Activated naive CD4-positive, alpha-beta T cell treated with anti-CD3 and anti-CD28 coated beads, Interleukin-2, amount 10 ng/mL, durations not matched to agents 7 days and 5 days (primary cell): Measurements from ENCODE around the gene IMMP2L.
"Not testable (repeated sequence)": the region's sequence is repeated elsewhere in the genome, so short reads cannot be mapped to it uniquely, and the experiment has no call there.

ENCODE experiments used
- CTCF ChIA-PET: fragments of 350-600 bp; sonication (Branson Sonifier 250); formaldehyde crosslinking; loops from one replicate; lab custom pipeline; 2021; ENCODE audit warnings: antibody characterized with exemption; lab: Charles Lee
- DNase-seq: peaks from one replicate; pipeline ENCODE4 v3.0.0-alpha.2; 2020
- H3K27ac Mint-ChIP-seq: one replicate; pipeline ENCODE4 v1.8.0; 2021; ENCODE audit warnings: mild to moderate bottlenecking, moderate library complexity, mixed read lengths
- H3K27me3 Mint-ChIP-seq: one replicate; pipeline ENCODE4 v1.8.0; 2021; ENCODE audit warnings: mild to moderate bottlenecking, mixed read lengths
- H3K36me3 Mint-ChIP-seq: one replicate; pipeline ENCODE4 v1.8.0; 2021; ENCODE audit warnings: mixed read lengths
- H3K4me1 Mint-ChIP-seq: one replicate; pipeline ENCODE4 v1.8.0; 2021; ENCODE audit warnings: mixed read lengths
- H3K4me3 Mint-ChIP-seq: one replicate; pipeline ENCODE4 v1.8.0; 2021; ENCODE audit warnings: mild to moderate bottlenecking, moderate library complexity, mixed read lengths
- H3K9me3 Mint-ChIP-seq: one replicate; pipeline ENCODE4 v1.8.0; 2021; ENCODE audit warnings: mixed read lengths

The IMMP2L gene

DNA sequence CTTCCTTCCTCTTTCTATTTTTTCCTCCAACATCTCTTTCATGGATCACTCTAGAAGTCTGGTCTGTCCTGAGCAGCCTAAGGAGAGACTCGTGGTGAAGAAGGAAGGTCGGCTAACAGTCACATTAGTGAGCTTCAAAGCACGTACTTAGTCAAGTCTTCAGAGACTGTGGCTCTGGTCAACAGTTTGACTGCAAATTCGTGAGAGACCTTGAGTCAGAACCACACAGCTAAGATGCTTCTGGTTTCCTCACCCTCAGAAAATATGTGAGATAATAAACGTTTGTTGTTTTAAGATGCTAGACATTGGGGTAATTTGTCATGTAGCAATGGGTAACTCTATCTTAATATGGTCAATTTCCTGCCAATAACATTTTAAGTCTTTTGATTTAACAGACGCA lies 597.5 kb downstream of the IMMP2L start:
- CTCF ChIA-PET = no interaction called here
- Mint-ChIP-seq H3K4me1 (peaks cover 9% of the 10 kb centered on the region), H3K4me3 (no peak overlapping the region), H3K9me3 (peaks cover 1% of the 10 kb centered on the region), H3K36me3 (peaks cover 19% of the 10 kb centered on the region), H3K27me3 (peaks cover 4% of the 10 kb centered on the region), H3K27ac (no peak overlapping the region)
- no peak for DNase-seq

DNA sequence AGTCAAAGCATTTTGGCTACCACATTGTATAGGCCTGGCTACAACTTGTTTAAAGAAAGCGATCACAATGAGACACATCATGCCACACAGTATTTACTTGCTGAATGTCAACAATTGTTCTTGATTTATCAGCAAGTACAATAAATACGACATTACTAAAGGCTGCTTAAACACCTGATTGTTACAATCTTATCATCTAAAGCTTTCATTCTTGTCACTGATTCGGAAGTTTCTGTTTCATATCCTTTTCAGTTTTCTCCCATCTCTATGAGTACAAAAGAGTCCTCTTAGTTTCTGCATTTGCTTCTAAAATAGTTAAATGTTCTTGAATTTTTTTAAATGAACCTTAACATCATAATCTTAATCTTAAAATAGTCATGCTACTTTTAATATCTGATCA lies 599.5 kb downstream of the IMMP2L start:
- DNase-seq = no peak
- CTCF ChIA-PET = no interaction called here
- Mint-ChIP-seq H3K4me3 (no peak overlapping the region), H3K27ac (no peak overlapping the region), H3K36me3 (peaks cover 18% of the 10 kb centered on the region), H3K9me3 (peaks cover 6% of the 10 kb centered on the region), H3K27me3 (peaks cover 4% of the 10 kb centered on the region), H3K4me1 (peaks cover 9% of the 10 kb centered on the region)

DNA sequence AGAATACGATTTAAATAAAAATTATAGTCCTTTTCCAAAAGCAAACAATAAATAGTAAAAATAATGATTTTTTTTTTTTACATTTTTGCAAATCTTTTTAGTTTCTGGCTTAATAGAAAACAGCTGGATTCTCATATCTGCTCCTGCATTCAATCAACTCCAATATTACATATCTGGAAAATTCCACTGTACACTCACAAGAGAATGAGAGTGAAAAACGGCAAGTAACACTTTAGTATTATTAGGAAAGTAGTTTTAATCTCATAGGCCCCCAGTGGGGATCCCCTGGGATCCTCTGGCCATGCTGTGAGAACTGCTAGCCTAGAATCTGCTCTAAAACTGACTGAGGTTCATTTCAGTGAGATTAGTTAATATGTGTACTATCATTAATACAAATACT lies 599.9 kb downstream of the IMMP2L start:
- no peak overlapping the region for H3K27ac Mint-ChIP-seq
- CTCF ChIA-PET = no interaction called here
- no peak overlapping the region for H3K4me3 Mint-ChIP-seq
- DNase-seq = no peak
- peaks cover 9% of the 10 kb centered on the region for H3K4me1 Mint-ChIP-seq
- H3K36me3 Mint-ChIP-seq = peaks cover 23% of the 10 kb centered on the region
- peaks cover 4% of the 10 kb centered on the region for H3K27me3 Mint-ChIP-seq
- peaks cover 10% of the 10 kb centered on the region for H3K9me3 Mint-ChIP-seq

DNA sequence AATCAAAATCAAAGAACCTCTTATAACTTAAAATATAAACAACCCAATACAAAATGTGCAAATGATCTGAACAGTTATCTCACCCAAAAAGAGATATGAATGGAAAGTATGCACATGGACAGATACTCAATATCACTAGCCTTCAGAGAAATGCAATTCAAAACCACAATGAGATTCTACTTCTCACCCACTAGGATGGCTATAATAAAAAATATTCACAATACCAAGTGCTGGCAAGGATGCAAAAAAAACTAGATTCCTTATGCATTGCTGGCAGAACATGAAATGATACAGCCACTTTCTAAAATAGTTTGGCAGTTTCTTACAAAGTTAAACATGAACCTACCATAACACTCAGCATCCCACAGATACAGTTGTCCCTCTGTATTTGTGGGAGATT lies 601.5 kb downstream of the IMMP2L start:
- no peak for DNase-seq
- Mint-ChIP-seq H3K27me3 (peaks cover 4% of the 10 kb centered on the region), H3K9me3 (peaks cover 12% of the 10 kb centered on the region), H3K27ac (no peak overlapping the region), H3K4me3 (no peak overlapping the region), H3K36me3 (peaks cover 26% of the 10 kb centered on the region), H3K4me1 (peaks cover 9% of the 10 kb centered on the region)
- CTCF ChIA-PET = no interaction called here

DNA sequence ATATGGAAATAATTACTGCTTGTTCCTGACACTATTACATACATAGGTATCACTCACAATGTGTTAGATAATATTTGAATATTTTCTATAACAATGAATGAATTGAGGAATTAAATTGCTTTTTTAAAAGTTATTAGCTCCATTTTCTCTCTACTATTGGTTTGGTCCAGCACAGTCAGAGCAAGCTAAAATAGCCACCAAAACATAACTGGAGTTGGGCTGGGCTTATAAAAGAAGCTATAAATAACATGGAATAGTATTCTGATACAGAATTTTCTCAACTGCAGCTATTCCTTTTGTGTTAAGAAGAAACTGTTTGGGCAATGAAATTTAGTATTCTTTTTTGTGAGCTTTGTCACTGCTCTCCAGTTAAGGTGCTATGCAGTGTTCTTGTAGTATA lies 614.0 kb downstream of the IMMP2L start:
- no peak overlapping the region for H3K27ac Mint-ChIP-seq
- no peaks in the 10 kb centered on the region for H3K27me3 Mint-ChIP-seq
- peaks cover 10% of the 10 kb centered on the region for H3K9me3 Mint-ChIP-seq
- DNase-seq = no peak
- peaks cover 2% of the 10 kb centered on the region for H3K36me3 Mint-ChIP-seq
- H3K4me1 Mint-ChIP-seq = no peaks in the 10 kb centered on the region
- CTCF ChIA-PET = interaction anchor here (1.3 kb wide), 1 partner anchor 9 kb away, joined by 3 read pairs; no protein-coding TSS in a partner anchor
- no peak overlapping the region for H3K4me3 Mint-ChIP-seq

GRCh38 chr7:110947408-110947807 lies 614.9 kb downstream of the IMMP2L start:
- CTCF ChIA-PET = interaction anchor here (1.3 kb wide), 1 partner anchor 8 kb away, joined by 3 read pairs; no protein-coding TSS in a partner anchor
- H3K27ac Mint-ChIP-seq = no peak overlapping the region

DNA sequence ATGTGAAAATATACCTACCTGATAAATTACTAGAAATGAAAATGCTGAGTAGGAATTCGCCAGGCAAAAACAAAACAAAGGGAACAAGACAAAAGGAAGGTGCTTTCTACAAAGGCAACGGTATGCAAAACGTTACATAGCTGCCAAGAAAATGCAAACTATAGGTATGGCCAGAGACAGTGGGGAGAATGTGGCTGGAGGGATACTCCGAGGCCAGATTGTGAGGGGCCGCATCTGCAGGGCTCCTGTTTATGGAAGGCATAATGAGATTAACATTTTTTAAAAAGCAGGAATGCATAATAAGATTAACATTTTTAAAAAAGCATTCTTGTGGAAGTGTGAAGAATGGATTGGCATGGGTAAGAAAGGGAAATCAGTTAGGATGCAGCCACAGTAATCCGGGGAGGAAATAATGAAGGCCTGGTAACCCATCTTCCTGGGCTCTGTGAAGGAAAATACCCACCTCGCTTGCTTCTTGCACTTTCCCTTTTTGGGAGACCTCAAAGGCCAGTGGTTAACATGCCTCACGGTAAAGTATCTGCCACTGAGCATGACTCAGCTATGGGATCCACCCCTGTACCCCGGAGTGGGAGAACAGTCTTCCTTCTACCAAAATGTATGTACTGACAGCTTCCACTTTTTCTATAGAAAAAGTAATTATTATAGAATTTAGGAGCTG lies 617.2 kb downstream of the IMMP2L start:
- Mint-ChIP-seq H3K9me3 (peaks cover 7% of the 10 kb centered on the region), H3K36me3 (no peaks in the 10 kb centered on the region), H3K27ac (no peak overlapping the region), H3K27me3 (no peaks in the 10 kb centered on the region), H3K4me3 (no peak overlapping the region), H3K4me1 (peaks cover 6% of the 10 kb centered on the region)
- CTCF ChIA-PET = no interaction called here
- DNase-seq = no peak

More at GRCh38 chr7:110947408-110947807, 614.9 kb downstream of the IMMP2L start:
- DNase-seq = no peak
- H3K4me1 Mint-ChIP-seq = no peaks in the 10 kb centered on the region
- H3K9me3 Mint-ChIP-seq = peaks cover 7% of the 10 kb centered on the region
- no peaks in the 10 kb centered on the region for H3K36me3 Mint-ChIP-seq
- H3K27me3 Mint-ChIP-seq = no peaks in the 10 kb centered on the region
- H3K4me3 Mint-ChIP-seq = no peak overlapping the region

DNA sequence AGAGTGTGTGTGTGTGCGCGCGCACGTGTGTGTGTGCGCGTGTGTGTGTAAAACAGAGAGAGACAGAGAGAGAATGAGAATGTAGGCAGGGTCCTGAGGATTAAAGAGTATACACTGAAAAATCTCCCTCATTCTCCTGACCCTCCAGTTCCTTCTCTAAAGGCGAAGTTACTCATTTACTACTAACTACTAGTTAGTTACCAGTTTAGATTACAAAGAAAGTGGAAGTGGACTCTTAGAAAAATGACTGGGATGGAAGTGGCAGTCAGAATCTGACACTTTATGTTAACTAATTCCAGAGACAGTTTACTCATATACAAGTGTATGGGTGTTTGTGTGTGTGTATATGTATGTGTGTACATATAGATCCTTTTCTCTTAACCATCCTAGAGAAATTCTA lies 617.8 kb downstream of the IMMP2L start:
- Mint-ChIP-seq H3K9me3 (peaks cover 7% of the 10 kb centered on the region), H3K4me1 (peaks cover 6% of the 10 kb centered on the region), H3K36me3 (no peaks in the 10 kb centered on the region), H3K27ac (no peak overlapping the region), H3K27me3 (no peaks in the 10 kb centered on the region), H3K4me3 (no peak overlapping the region)
- CTCF ChIA-PET = no interaction called here
- no peak for DNase-seq

DNA sequence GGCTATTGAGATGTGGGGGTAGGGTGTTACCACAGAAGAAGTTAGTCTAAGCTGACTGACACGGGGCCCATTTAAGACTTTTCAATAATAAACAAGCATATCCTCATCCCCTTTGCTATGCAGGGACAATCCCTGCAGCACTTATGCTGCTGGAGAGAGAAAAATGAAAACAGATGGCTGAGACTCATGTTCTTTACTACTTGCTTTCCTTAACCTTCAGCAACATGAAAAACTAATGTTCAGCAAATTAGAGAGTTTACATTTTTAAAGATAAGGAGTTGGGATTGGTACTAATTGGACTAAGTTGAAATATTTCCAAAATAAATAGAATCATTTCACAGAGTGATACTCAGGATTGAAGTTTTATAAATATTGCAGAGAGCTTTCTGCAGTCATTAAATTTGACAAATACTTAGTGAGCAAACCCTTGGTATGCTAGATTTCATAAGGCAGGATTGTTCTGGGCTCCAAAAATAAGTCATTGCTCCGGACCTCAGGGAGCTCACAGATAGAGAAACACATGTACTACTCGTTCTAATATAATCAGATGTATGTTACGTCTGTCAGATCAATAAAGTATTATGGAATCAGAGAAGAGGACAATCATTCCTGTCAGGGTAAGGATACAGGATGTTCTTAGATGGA lies 618.5 kb downstream of the IMMP2L start:
- no peak for DNase-seq
- Mint-ChIP-seq H3K9me3 (peaks cover 3% of the 10 kb centered on the region), H3K4me1 (peaks cover 6% of the 10 kb centered on the region), H3K36me3 (no peaks in the 10 kb centered on the region), H3K4me3 (no peak overlapping the region), H3K27ac (no peak overlapping the region), H3K27me3 (no peaks in the 10 kb centered on the region)
- CTCF ChIA-PET = no interaction called here

- Mint-ChIP-seq H3K4me1 (peaks cover 8% of the 10 kb centered on the region), H3K27me3 (no peaks in the 10 kb centered on the region), H3K4me3 (no peak overlapping the region), H3K27ac (no peak overlapping the region), H3K36me3 (peaks cover 7% of the 10 kb centered on the region), H3K9me3 (peaks cover 7% of the 10 kb centered on the region)
- DNase-seq = no peak
- CTCF ChIA-PET = no interaction called here
Measured at GRCh38 chr7:110941385-110941784, 620.9 kb downstream of the IMMP2L start.

- peaks cover 9% of the 10 kb centered on the region for H3K9me3 Mint-ChIP-seq
- CTCF ChIA-PET = no interaction called here
- no peak overlapping the region for H3K4me3 Mint-ChIP-seq
- H3K27me3 Mint-ChIP-seq = no peaks in the 10 kb centered on the region
- no peak overlapping the region for H3K27ac Mint-ChIP-seq
- peaks cover 8% of the 10 kb centered on the region for H3K4me1 Mint-ChIP-seq
- peaks cover 8% of the 10 kb centered on the region for H3K36me3 Mint-ChIP-seq
- DNase-seq = no peak
Measured at GRCh38 chr7:110940756-110941155, 621.5 kb downstream of the IMMP2L start.

- peaks cover 25% of the 10 kb centered on the region for H3K36me3 Mint-ChIP-seq
- no peak overlapping the region for H3K27ac Mint-ChIP-seq
- H3K9me3 Mint-ChIP-seq = peaks cover 26% of the 10 kb centered on the region
- CTCF ChIA-PET = no interaction called here
- H3K27me3 Mint-ChIP-seq = no peaks in the 10 kb centered on the region
- DNase-seq = no peak
- H3K4me3 Mint-ChIP-seq = no peak overlapping the region
- H3K4me1 Mint-ChIP-seq = peaks cover 8% of the 10 kb centered on the region
Measured at GRCh38 chr7:110938165-110938564, 624.1 kb downstream of the IMMP2L start.

DNA sequence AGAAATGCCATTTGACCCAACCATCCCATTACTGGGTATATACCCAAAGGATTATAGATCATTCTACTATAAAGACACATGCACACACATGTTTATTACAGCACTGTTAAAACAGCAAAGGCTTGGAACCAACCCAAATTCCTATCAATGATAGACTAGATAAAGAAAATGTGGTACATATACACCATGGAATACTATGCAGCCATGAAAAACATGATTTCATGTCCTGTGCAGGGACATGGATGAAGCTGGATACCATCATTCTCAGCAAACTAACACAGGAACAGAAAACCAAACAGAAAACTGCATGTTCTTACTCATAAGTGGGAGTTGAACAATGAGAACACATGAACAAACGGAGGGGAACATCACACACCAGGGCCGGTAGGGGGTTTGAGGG lies 625.6 kb downstream of the IMMP2L start:
- DNase-seq, H3K4me3 Mint-ChIP-seq, H3K27ac Mint-ChIP-seq, H3K4me1 Mint-ChIP-seq, CTCF ChIA-PET, H3K27me3 Mint-ChIP-seq: not testable (repeated sequence)
- Mint-ChIP-seq H3K36me3 (peaks cover 28% of the 10 kb centered on the region), H3K9me3 (peaks cover 34% of the 10 kb centered on the region)

DNA sequence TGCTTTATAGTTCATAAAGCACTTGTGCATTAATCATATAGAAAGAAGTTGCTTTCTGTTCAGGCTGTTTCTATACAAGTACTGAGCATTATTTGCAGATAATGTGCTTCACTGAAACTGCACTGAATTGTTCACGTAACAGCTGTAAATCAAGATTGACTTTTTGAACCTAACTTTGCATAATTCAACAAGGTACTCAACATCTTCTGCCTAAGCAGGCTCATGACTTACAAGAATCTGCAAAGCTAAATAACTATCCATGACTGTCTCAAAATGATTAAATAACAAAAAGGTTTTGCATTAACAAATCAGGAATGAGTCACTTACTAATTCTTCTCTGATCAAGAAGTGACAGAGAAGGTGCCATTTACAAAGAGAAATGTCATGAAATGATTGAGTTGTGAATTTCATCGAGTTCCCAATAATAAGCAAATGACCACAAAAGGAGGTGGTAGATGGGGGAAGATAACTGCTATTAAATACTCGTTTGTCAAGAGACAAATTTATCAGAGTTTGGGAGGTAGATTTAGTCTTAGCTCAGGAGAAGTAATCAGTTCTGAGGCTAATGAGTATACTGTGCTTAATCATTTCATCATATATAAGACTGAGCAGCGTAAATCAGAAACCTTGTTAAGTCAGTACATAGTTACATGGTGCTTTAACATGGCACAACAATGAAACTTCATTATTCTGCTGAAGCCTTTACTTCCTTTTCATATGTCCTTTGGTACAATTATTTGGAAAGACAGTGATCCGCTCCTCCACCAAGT lies 632.6 kb downstream of the IMMP2L start:
- H3K27me3 Mint-ChIP-seq = no peaks in the 10 kb centered on the region

More for the DNA sequence above, 632.6 kb downstream of the IMMP2L start:
- CTCF ChIA-PET = no interaction called here
- peaks cover 19% of the 10 kb centered on the region for H3K36me3 Mint-ChIP-seq
- H3K4me1 Mint-ChIP-seq = peaks cover 16% of the 10 kb centered on the region
- no peak overlapping the region for H3K27ac Mint-ChIP-seq
- H3K4me3 Mint-ChIP-seq = no peak overlapping the region
- H3K9me3 Mint-ChIP-seq = peaks cover 20% of the 10 kb centered on the region
- DNase-seq = no peak
